ENCODE results near the gene RERG.

DNA sequence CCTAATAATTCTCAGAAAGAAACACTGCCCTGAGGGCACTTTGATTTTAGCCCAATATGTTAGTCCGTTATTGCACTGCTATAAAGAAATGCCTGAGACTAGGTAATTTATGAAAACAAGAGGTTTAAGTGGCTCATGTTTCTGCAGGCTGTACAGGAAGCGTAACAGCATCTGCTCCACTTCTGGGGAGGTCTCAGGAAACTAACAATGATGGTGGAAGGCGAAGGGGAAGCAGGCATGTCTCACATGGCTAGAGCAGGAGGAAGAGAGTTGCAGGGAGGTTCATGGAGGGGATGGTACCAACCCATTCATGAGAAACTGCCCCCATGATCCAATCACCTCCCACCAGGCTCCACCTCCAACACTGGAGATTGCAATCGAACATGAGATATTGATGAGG, 49.4 kb upstream of the RERG start:
- no peak for TF ChIP-seq POLR2A (IDR thresholded peaks at IDR 0.05; ENCODE audit: low read length)
- TF ChIP-seq GATA1 (IDR thresholded peaks at IDR 0.05; ENCODE audit: low read depth, low read length), result no peak
